PC-3 (cell line): ENCODE measurements around the gene EXOC7. TPM values are rescaled to one million over a fixed set of nuclear protein-coding genes. Genes with fewer than 3 reads are reported as not detected.

Experiments used
- ATAC-seq: fragments of 200-7000 bp; cut with Tn5 transposase; 2 replicates; pipeline ENCODE4 v1.9.1; 2020; ENCODE audit warnings: mild to moderate bottlenecking, moderate library complexity
- BruUV-seq: library from RNA; stranded (reverse); fragments of 400-500 nt; replicated peaks from 2 replicates; lab custom pipeline; 2021; lab: Mats Ljungman, UMichigan
- CTCF ChIA-PET: fragments of 300-600 bp; sonication (Branson Sonifier 250); formaldehyde crosslinking; loops from one replicate; lab custom pipeline; 2022; ENCODE audit warnings: antibody characterized with exemption; lab: Charles Lee
- POLR2A ChIA-PET: fragments of 300-600 bp; sonication (Branson Sonifier 250); formaldehyde crosslinking; loops from one replicate; lab custom pipeline; 2022; ENCODE audit warnings: antibody characterized with exemption; ENCODE audit not compliant: unreplicated experiment; lab: Charles Lee
- DNase-seq: peaks from one replicate; pipeline ENCODE4 v3.0.0-alpha.2; 2015
- H2AFZ ChIP-seq: fragments of 300-600 bp; sonication (generic); 2 replicates; pipeline ENCODE4 v1.6.0; 2016; ENCODE audit warnings: antibody characterized with exemption, low read length
- H3F3A ChIP-seq: fragments of 300-600 bp; sonication (generic); one replicate; pipeline ENCODE4 v1.6.0; 2017; ENCODE audit warnings: antibody characterized with exemption, low read length, control low read depth, mild to moderate bottlenecking; ENCODE audit not compliant: unreplicated experiment
- H3K27ac ChIP-seq: fragments of 300-600 bp; sonication (generic); 2 replicates; pipeline ENCODE4 v1.5.1; 2016; ENCODE audit warnings: mild to moderate bottlenecking, low read length
- H3K27me3 ChIP-seq: fragments of 300-600 bp; sonication (generic); 2 replicates; pipeline ENCODE4 v1.6.1; 2016; ENCODE audit warnings: low read length, mixed read lengths
- H3K36me3 ChIP-seq: fragments of 300-600 bp; sonication (generic); 2 replicates; pipeline ENCODE4 v1.6.1; 2016; ENCODE audit warnings: low read depth, mixed run types, low read length, mixed read lengths
- H3K4me1 ChIP-seq: fragments of 300-600 bp; sonication (generic); 2 replicates; pipeline ENCODE4 v1.5.1; 2016; ENCODE audit warnings: low read length; ENCODE audit not compliant: insufficient read depth
- H3K4me2 ChIP-seq: fragments of 300-600 bp; sonication (generic); 2 replicates; pipeline ENCODE4 v1.6.0; 2016; ENCODE audit warnings: low read length
- H3K4me3 ChIP-seq: fragments of 300-600 bp; sonication (generic); 2 replicates; pipeline ENCODE4 v1.5.1; 2016; ENCODE audit warnings: mild to moderate bottlenecking, low read length, mixed read lengths
- H3K79me2 ChIP-seq: fragments of 300-600 bp; sonication (generic); 2 replicates; pipeline ENCODE4 v1.6.1; 2017; ENCODE audit warnings: low read length, mixed read lengths
- H3K9ac ChIP-seq: fragments of 300-600 bp; sonication (generic); 2 replicates; pipeline ENCODE4 v1.6.0; 2016; ENCODE audit warnings: mild to moderate bottlenecking, low read length
- H3K9me2 ChIP-seq: fragments of 300-600 bp; sonication (generic); replicated peaks from 2 replicates; pipeline ENCODE4 v1.6.1; 2016; ENCODE audit warnings: mixed run types, low read length, mixed read lengths
- H3K9me3 ChIP-seq: fragments of 300-600 bp; sonication (generic); 2 replicates; pipeline ENCODE4 v1.6.1; 2016; ENCODE audit warnings: low read length, mixed read lengths
- H4K20me1 ChIP-seq: fragments of 300-600 bp; sonication (generic); 2 replicates; pipeline ENCODE4 v1.6.1; 2016; ENCODE audit warnings: low read length, mixed read lengths
- CTCF ChIP-seq: fragments of 300-600 bp; sonication (generic); conservative IDR thresholded peaks from 2 replicates; pipeline ENCODE4 v1.5.1; 2017; ENCODE audit warnings: antibody characterized with exemption, low read depth, mild to moderate bottlenecking, low read length
- EZH2 ChIP-seq: fragments of 300-600 bp; sonication (generic); IDR thresholded peaks from one replicate; pipeline ENCODE4 v1.6.1; 2017; ENCODE audit warnings: antibody characterized with exemption, mild to moderate bottlenecking, low read length; ENCODE audit not compliant: unreplicated experiment
- EZH2phosphoT487 ChIP-seq: fragments of 300-600 bp; sonication (generic); IDR thresholded peaks from 2 replicates; pipeline ENCODE4 v1.6.1; 2018; ENCODE audit warnings: mild to moderate bottlenecking, antibody characterized with exemption, low read length, borderline replicate concordance
- intact Hi-C: fragments of 100-400 bp; cut with micrococcal nuclease; formaldehyde crosslinking; loops from 2 replicates; pipeline ENCODE4 v1.9.0; 2023
- total RNA-seq: library from RNA; depleted of rRNA; stranded (reverse); fragments of >200 nt; gene quantifications from 2 replicates; pipeline ENCODE4 v1.2.3, GENCODE V29; 2014

EXOC7 gene
- total RNA-seq, 1 experiment from 2014 or later, result 153 TPM

GRCh38 chr17:76132574-76133338 lies 29.2 kb upstream of the EXOC7 start:
- Histone ChIP-seq H3K27me3 (no peaks in the 10 kb centered on the region), H3K4me3 (peak overlapping the region; percentile 47), H4K20me1 (no peaks in the 10 kb centered on the region), H3F3A (no peaks in the 10 kb centered on the region), H3K9me3 (no peaks in the 10 kb centered on the region), H3K9ac (no peak overlapping the region), H3K79me2 (no peaks in the 10 kb centered on the region), H3K27ac (no peak overlapping the region), H3K4me2 (peak overlapping the region; percentile 85), H3K4me1 (peaks cover 12% of the 10 kb centered on the region), H3K36me3 (no peaks in the 10 kb centered on the region), H3K9me2 (no peaks in the 10 kb centered on the region), H2AFZ (peak overlapping the region; percentile 75)
- DNase-seq, result peak; percentile 84
- intact Hi-C loops, result no loop called here
- POLR2A ChIA-PET, result interaction anchor here (0.6 kb wide), 1 partner anchor 10 kb away, joined by 3 read pairs; no protein-coding TSS in a partner anchor
- ATAC-seq, result peak; percentile 84
- CTCF ChIA-PET, result interaction anchor here (0.5 to 0.8 kb wide), 6 partner anchors 8 to 214 kb away, joined by 3 to 5 read pairs (median 4); partner anchors contain the start of gene FOXJ1
- no TSS peak for BruUV-seq
- TF ChIP-seq CTCF, result peak; percentile 38; the same call in 1 of the 2 replicates
- no peak for TF ChIP-seq EZH2

- Histone ChIP-seq H3K9me3 (no peaks in the 10 kb centered on the region), H3K79me2 (no peaks in the 10 kb centered on the region), H3K9me2 (no peaks in the 10 kb centered on the region), H3F3A (no peaks in the 10 kb centered on the region), H3K4me3 (no peak overlapping the region), H3K36me3 (no peaks in the 10 kb centered on the region), H3K27ac (no peak overlapping the region), H3K9ac (no peak overlapping the region), H2AFZ (no peak overlapping the region), H3K4me1 (peaks cover 12% of the 10 kb centered on the region), H3K4me2 (no peak overlapping the region), H4K20me1 (no peaks in the 10 kb centered on the region), H3K27me3 (no peaks in the 10 kb centered on the region)
- TF ChIP-seq EZH2phosphoT487, result no peak
- CTCF ChIA-PET, result interaction anchor here (0.6 to 0.8 kb wide), 3 partner anchors 9 to 25 kb away, joined by 4 to 5 read pairs (median 4); partner anchors contain the start of gene FOXJ1
- BruUV-seq, result no TSS peak
- peak; percentile 4; the same call in 1 of the 2 replicates for ATAC-seq
- POLR2A ChIA-PET, result no interaction called here
- no peak for DNase-seq
- intact Hi-C loops, result no loop called here
Measured at GRCh38 chr17:76131692-76132573, 28.3 kb upstream of the EXOC7 start.

- Histone ChIP-seq H3K4me3 (no peak overlapping the region), H3K4me2 (no peak overlapping the region)
Measured at GRCh38 chr17:76131051-76131691, 27.6 kb upstream of the EXOC7 start.

More at GRCh38 chr17:76131051-76131691, 27.6 kb upstream of the EXOC7 start:
- Histone ChIP-seq H3K79me2 (no peaks in the 10 kb centered on the region), H3K27ac (no peak overlapping the region), H3K27me3 (no peaks in the 10 kb centered on the region), H3K36me3 (no peaks in the 10 kb centered on the region), H3K9me2 (no peaks in the 10 kb centered on the region), H2AFZ (no peak overlapping the region), H3F3A (no peaks in the 10 kb centered on the region), H3K4me1 (peaks cover 12% of the 10 kb centered on the region), H3K9me3 (no peaks in the 10 kb centered on the region), H4K20me1 (no peaks in the 10 kb centered on the region), H3K9ac (no peak overlapping the region)
- intact Hi-C loops, result no loop called here
- ChIA-PET POLR2A (no interaction called here), CTCF (no interaction called here)
- TF ChIP-seq EZH2phosphoT487 (no peak), EZH2 (no peak), CTCF (no peak)
- ATAC-seq (no peak), DNase-seq (no peak)
- BruUV-seq, result no TSS peak
